OCI-LY3 (cell line): ENCODE results near the gene SIAH3.

Experiments used
- EZH2phosphoT487 ChIP-seq: fragments of 200-600 bp; shearing (Covaris generic); IDR thresholded peaks from 2 replicates; pipeline ENCODE4 v1.6.1; 2018; ENCODE audit warnings: antibody characterized with exemption, mixed run types, low read depth
- TF ChIP-seq, protein P1 (sequence below): fragments of 200-600, 300-600 bp; sonication (generic); IDR thresholded peaks from 2 replicates; pipeline ENCODE4 v1.5.1; 2014; ENCODE audit warnings: antibody characterized with exemption, low read length, low read depth

DNA sequence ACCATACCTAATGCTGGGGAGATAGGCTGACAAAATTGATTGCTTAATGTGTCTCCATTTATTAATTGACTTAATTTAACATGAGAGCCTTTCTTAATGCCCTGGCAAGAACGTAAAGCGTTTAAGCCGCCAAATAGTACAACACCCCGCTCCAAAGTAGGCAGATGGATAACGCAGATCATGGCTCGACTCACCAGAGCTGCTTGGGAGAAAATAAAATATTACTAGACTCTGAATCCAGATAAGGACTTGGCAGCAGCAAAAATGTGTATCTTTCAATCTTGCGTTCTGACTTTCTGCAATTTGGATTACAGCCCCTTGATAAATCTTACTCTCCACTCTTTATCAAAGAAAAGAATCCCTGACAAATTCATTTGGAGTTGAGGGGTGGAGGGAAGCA, 403 bp upstream of the SIAH3 start:
- TF ChIP-seq, protein P1, sequence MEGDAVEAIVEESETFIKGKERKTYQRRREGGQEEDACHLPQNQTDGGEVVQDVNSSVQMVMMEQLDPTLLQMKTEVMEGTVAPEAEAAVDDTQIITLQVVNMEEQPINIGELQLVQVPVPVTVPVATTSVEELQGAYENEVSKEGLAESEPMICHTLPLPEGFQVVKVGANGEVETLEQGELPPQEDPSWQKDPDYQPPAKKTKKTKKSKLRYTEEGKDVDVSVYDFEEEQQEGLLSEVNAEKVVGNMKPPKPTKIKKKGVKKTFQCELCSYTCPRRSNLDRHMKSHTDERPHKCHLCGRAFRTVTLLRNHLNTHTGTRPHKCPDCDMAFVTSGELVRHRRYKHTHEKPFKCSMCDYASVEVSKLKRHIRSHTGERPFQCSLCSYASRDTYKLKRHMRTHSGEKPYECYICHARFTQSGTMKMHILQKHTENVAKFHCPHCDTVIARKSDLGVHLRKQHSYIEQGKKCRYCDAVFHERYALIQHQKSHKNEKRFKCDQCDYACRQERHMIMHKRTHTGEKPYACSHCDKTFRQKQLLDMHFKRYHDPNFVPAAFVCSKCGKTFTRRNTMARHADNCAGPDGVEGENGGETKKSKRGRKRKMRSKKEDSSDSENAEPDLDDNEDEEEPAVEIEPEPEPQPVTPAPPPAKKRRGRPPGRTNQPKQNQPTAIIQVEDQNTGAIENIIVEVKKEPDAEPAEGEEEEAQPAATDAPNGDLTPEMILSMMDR: no peak
- TF ChIP-seq EZH2phosphoT487: no peak
